Measurements from ENCODE around the gene HGF.

GRCh38 chr7:81743201-81743600 is 26.6 kb downstream of the HGF start:
- TF ChIP-seq POLR2AphosphoS5 (IDR thresholded peaks at IDR 0.05) (no peak), CTCF (IDR thresholded peaks at IDR 0.05) (no peak), POLR2A (IDR thresholded peaks at IDR 0.05) (no peak), EP300 (IDR thresholded peaks at IDR 0.05) (no peak)

All from stomach (tissue), 4 donors.